ENCODE measurements around the gene TMEM223.
"Not testable (repeated sequence)": the region's sequence is repeated elsewhere in the genome, so short reads cannot be mapped to it uniquely, and the experiment has no call there.

The TMEM223 gene

DNA sequence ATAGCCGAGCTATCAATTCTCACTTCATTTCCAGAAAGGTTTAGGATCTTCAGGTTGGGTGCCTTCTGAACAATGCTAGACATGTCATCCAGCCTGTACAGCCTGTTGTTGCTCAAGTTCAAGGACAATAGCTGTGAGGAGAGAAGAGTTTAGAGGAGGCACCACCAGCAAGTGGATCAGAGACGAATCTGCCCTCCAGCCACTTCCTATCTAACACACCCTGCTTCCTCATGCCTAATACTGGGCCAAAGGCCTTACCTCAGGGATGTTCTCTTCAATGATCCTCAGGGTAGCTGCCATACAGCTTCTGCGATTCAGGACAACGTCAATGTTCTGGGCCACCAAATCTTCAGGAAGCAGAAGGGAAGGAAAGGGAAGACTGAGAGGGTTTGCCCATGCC, 9.3 kb upstream of the TMEM223 start:
- DNase-seq (ENCODE audit: low spot score), result no peak
- no peak for FAIRE-seq

DNA sequence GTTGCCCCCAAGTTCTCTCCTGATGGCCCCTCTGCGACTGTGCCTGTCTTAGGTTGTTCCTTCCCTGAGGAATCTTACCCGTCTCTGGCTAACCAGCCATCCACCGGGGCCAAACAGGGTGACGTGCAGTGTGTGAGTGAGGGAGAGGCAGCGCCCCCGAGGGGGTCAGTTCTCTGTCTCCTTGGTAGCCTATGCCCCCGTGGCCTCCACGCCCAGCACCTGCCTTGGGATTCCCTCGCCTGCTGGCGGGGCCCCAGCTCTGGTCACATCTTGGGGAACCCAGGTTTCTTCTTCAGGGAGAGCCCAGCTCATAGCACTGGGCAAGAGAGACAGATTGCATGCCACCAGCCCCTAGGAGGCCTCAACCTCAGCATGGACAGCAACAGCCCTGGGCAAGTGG, 7.7 kb upstream of the TMEM223 start:
- no peak for FAIRE-seq

GRCh38 chr11:62796281-62796680, 4.5 kb upstream of the TMEM223 start:
- DNase-seq (ENCODE audit: low spot score) (no peak), FAIRE-seq (no peak)

More for the DNA sequence above, 7.7 kb upstream of the TMEM223 start:
- no peak for DNase-seq (ENCODE audit: low spot score)

DNA sequence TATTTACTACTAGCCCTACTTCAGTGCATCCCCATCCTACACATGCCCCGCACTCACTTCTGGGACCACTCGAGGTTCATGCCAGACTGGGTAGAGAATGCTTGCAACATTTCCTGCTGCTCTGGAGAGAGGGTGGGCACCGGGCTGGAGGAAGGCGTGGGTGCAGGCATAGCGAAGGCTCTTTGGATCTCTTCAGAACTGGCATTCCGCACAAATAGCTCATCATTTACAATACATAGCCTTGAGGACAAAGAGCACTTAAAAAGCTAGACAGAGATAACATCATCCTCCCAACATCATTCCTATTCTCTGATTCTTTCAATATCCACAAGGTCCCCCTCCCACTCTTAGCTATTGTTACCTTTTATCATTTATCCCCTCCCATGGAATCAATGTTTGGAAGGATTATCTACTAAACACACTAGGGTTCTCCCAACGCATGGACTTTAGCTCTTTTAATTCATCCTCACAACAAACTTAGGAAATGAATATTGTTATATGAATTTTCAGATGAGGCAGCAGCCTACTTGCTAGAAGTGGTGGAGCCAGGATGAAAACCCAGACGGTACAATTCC, 2.5 kb upstream of the TMEM223 start:
- FAIRE-seq (no peak), DNase-seq (ENCODE audit: low spot score) (no peak)

GRCh38 chr11:62792202-62792575, 383 bp upstream of the TMEM223 start:
- FAIRE-seq, result no peak
- peak; percentile 14 for DNase-seq (ENCODE audit: low spot score)

DNA sequence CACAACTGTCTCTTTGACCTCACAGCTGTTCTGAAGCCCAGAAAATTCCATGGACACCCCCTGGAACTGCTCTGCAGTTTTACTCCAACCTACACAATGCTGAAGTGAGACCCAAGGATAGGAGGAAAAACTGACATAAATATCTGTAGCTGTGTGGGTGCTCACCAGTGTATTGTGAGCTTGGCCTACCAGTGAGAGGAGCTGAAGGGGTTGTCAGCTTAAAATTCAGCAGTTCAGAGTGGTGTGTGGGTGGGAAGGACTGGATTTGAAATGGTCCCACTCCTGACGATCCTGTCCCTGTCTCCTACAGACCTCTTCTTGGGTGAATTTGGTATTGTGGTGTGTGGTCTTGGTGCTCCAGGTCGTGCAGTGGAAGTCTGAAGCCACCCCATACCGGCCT, 2.2 kb downstream of the TMEM223 start:
- FAIRE-seq, result no peak
- DNase-seq (ENCODE audit: low spot score), result no peak

GRCh38 chr11:62788991-62789390, 2.8 kb downstream of the TMEM223 start:
- FAIRE-seq, result no peak
- no peak for DNase-seq (ENCODE audit: low spot score)

GRCh38 chr11:62787005-62787759, 4.6 kb downstream of the TMEM223 start, which contains the start of gene TMEM179B:
Gene TMEM179B (plus strand): TSS chr11:62787402. CDS start chr11:62787432, 30 bp downstream.
- DNase-seq (ENCODE audit: low spot score) (peak; percentile 96), FAIRE-seq (peak; percentile 68)

DNA sequence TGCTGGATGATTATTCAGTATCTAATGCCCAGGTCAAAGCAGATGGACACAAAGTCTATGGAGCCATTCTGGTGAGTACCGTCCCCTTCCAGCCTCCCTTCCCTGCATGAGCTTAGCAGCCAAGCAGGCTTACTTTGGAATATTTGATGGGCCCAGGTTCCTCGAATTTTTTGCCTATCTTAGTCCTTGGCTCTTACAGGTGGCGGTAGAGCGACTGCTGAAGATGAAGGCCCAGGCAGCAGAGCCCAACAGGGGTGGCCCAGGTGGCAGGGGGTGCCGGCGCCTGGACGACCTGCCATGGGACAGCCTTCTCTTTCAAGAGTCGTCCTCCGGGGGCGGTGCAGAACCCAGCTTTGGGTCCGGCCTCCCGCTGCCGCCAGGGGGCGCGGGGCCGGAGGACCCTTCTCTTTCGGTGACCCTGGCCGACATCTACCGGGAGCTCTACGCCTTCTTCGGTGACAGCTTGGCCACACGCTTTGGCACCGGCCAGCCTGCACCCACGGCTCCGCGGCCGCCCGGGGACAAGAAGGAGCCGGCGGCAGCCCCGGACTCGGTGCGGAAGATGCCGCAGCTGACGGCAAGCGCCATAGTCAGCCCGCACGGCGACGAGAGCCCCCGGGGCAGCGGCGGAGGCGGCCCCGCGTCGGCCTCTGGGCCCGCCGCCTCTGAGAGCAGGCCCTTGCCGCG, 5.3 kb downstream of the TMEM223 start:
- FAIRE-seq (no peak), DNase-seq (ENCODE audit: low spot score) (peak; percentile 90)

DNA sequence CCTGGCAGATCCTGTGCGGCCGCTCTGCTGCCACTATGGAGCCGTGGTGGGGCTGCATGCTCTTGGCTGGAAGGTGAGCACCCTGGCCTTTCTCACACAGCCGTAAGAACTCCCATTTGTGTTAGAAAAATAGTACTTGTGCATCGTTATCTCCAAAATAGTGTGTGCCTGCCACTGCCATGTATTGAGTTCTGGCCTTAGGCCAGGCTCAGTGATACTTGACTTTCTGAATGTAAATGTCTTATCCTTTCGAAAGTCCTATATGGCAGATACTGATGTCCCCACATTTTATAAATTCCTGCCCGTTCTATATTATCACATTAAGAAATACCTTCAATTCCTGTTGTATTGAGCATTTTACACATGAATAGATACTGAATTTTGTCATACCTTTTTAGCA, 9.1 kb downstream of the TMEM223 start:
- DNase-seq (ENCODE audit: low spot score) (no peak), FAIRE-seq (no peak)

GRCh38 chr11:62778441-62778840, 13.4 kb downstream of the TMEM223 start:
- no peak for FAIRE-seq
- DNase-seq (ENCODE audit: low spot score), result no peak

- no peak for FAIRE-seq
Measured at GRCh38 chr11:62777389-62777788, 14.4 kb downstream of the TMEM223 start.

GRCh38 chr11:62775646-62776045, 16.2 kb downstream of the TMEM223 start:
- DNase-seq (ENCODE audit: low spot score) (no peak), FAIRE-seq (no peak)

More at GRCh38 chr11:62777389-62777788, 14.4 kb downstream of the TMEM223 start:
- no peak for DNase-seq (ENCODE audit: low spot score)

GRCh38 chr11:62774407-62774806, 17.4 kb downstream of the TMEM223 start:
- DNase-seq (ENCODE audit: low spot score), result no peak
- no peak for FAIRE-seq

DNA sequence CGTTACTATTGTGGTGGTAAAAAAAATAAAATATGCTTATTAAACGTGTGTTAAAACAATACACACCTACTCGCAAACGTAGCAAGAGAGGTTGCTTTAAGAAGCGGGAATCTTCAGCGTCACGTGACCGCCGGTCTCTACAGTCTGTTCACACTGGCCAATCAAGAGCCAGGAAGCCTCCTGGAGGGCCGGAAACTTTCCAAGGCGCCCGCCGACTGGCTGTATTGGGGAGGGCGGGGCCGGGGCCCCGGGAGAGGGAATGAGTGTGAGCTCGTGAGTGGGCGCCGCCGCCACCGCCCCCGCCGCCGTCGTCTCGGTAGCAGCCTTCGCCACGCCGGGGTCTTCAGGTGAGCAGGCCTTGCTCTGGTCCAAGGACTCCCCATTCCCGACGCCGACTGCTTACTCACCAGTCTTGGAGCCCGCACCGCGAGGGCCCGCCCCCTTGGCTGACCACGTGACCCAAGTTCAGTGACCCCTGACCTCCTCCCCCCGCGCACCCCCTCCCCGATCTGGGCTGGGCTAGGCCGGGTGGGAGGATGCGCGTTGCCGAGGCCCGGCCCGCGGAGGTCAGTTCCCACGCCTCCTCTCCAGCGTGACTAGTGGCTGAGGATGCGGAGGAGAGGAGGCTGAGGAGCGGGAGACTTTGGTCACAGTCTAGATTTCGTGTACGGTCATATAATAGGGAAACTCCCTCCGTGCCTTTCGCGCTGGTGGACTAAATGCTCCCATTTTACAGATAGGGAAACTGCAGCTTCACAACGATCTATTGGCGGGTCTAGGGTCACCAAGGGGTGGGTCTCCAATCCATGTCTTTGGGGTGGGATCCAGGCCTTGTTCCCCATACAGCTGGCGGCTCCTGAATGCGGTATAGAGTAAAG, 20.4 kb downstream of the TMEM223 start, which contains the start of gene TAF6L:
Gene TAF6L (plus strand): TSS at position 253 of the 878 bp plus-strand sequence. CDS start 4,388 bp downstream, outside the sequence.
- FAIRE-seq (peak; percentile 58), DNase-seq (ENCODE audit: low spot score) (peak; percentile 97)

- no peak for FAIRE-seq
Measured at GRCh38 chr11:62770778-62771143, 21.0 kb downstream of the TMEM223 start.

GRCh38 chr11:62760867-62761227, 31.0 kb downstream of the TMEM223 start:
- not testable (repeated sequence) for FAIRE-seq; DNase-seq (ENCODE audit: low spot score)

More at GRCh38 chr11:62770778-62771143, 21.0 kb downstream of the TMEM223 start:
- DNase-seq (ENCODE audit: low spot score), result peak; percentile 33

DNA sequence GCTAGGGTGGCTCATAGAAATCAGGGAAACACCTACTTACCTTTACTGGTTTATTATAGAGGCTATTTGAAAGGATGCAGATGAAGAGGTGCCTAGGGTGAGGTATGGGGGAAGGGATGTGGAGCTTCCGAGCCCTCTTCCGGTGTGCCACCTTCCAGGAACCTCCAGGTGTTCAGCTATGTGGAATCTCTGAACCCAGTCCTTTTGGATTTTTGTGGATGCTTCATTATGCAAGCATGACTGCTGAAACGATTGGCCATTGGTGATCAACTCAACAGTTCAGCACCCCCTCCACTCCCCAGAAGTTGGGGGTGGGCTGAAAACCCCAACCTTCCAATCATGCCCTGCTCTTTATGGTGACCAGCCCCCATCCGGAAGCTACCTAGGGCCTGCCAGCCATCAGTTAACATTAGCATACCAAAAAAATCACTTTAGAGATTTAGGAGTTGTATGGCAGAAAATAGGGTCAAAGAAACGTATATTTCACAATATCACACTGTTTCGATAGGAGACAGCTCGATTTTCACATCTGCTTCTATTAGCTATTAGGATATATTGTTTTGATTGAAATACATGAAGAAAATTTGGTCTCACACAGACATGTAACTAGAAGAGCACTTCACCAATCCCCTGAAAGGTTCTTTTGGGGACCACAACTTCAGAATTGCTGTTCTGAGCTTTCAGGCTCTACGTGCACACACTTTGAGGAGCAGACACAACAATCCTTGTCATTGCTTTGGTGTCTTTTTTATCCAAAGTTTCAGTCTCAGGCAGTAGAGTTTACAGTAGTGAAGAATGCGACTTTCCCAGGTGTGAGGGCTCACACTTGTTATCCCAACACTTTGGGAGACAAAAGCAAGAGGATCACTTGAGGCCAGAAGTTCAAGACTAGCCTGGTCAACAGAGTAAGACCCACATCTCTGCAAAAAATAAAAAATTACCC, 33.7 kb downstream of the TMEM223 start:
- FAIRE-seq (no peak), DNase-seq (ENCODE audit: low spot score) (no peak)

DNA sequence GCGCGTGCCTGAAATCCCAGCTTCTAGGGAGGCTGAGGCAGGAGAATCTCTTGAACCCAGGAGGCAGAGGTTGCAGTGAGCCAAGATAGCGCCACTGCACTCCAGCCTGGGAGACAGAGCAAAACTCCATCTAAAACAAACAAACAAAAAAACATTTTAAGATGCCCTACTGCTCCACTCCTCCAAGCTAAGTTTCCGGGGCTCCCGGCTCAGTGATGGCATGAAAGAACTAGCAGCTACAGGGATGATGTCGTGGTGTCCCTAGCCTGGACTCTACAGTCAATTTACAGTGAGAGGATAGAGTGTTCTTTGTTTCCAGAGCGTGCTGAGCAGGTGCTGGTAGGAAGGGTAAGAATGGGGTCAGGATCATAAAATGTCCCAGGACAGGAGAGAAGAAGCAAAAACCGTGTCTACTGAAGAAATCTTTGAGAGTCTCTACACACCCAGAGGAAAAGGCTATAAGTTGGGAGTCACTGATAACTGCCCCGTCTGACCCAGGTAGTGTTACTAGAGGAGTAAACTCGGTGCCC, 36.7 kb downstream of the TMEM223 start:
- FAIRE-seq (no peak), DNase-seq (ENCODE audit: low spot score) (no peak)

All from urothelium cell line (cell line).